ENCODE results near the gene KLHL29. TPM values are rescaled to one million over a fixed set of nuclear protein-coding genes. Genes with fewer than 3 reads are reported as not detected.

The KLHL29 gene
- total RNA-seq, 5 donors from 2014 or later (not counting 1 experiment from before 2014, with no cell fraction given), result 1.8 to 6.6 (median 2.5) TPM

- Histone ChIP-seq H3K9me3 (no peaks in the 10 kb centered on the region), H3K36me3 (ENCODE audit: control insufficient read depth in 2 of 2, extremely low read depth in 1 of 2, insufficient read depth in 1 of 2, low read length in 1 of 2) (no peaks in the 10 kb centered on the region), H3K27me3 (replicated peaks in 1 of 2; ENCODE audit: control insufficient read depth in 2 of 2, extremely low read depth in 1 of 2, insufficient read depth in 2 of 2, low read length in 1 of 2) (peaks cover 0 to 27% of the 10 kb centered on the region in 2 experiments), H3K4me3 (ENCODE audit: control insufficient read depth in 1 of 2, extremely low read depth in 1 of 2, low read length in 1 of 2) (no peak overlapping the region), H3K4me1 (ENCODE audit: control insufficient read depth in 1 of 2, extremely low read depth in 1 of 2, insufficient read depth in 2 of 2, low read length in 2 of 2) (peaks cover 0 to 7% of the 10 kb centered on the region in 2 experiments), H3K27ac (ENCODE audit: low read length) (no peak overlapping the region)
- no peak for DNase-seq
- no peaks in the 10 kb centered on the region for H3K9me3 Mint-ChIP-seq
- ChIA-PET POLR2A (no interaction called here), CTCF (no interaction called here)
- no peak overlapping the region for H3K4me3 Mint-ChIP-seq
- no peak for ATAC-seq (replicated peaks in 1 of 4)
- H3K36me3 Mint-ChIP-seq, result peaks cover 6% of the 10 kb centered on the region
- H3K4me1 Mint-ChIP-seq, result peaks cover 2 to 7% (median 6%) of the 10 kb centered on the region in 3 donors
- H3K27ac Mint-ChIP-seq, result no peak overlapping the region
- 89% methylated on average over 7 of the region's 7 CpGs for WGBS (ENCODE audit: insufficient coverage)
- H3K27me3 Mint-ChIP-seq, result peaks cover 7 to 10% of the 10 kb centered on the region in 2 donors
Measured at GRCh38 chr2:23657934-23658333, 273.0 kb downstream of the KLHL29 start.

GRCh38 chr2:23658466-23658942, 273.5 kb downstream of the KLHL29 start:
- 41% methylated on average over 14 of the region's 19 CpGs for WGBS (ENCODE audit: insufficient coverage)
- CTCF ChIA-PET, result no interaction called here
- POLR2A ChIA-PET, result no interaction called here
- Mint-ChIP-seq H3K27ac (no peak overlapping the region), H3K4me1 (peaks cover 2 to 7% (median 6%) of the 10 kb centered on the region in 3 donors), H3K4me3 (peak overlapping the region in 1 of 3 donors; percentile 30), H3K36me3 (peaks cover 2% of the 10 kb centered on the region), H3K9me3 (no peaks in the 10 kb centered on the region), H3K27me3 (peaks cover 7 to 10% of the 10 kb centered on the region in 2 donors)
- DNase-seq (peak in 4 of 35 experiments; percentile 1 to 12 (median 3)), ATAC-seq (replicated peaks in 1 of 4) (no peak)
- Histone ChIP-seq H3K9me3 (no peaks in the 10 kb centered on the region), H3K27ac (ENCODE audit: low read length) (no peak overlapping the region), H3K4me3 (ENCODE audit: control insufficient read depth in 1 of 2, extremely low read depth in 1 of 2, low read length in 1 of 2) (no peak overlapping the region), H3K27me3 (replicated peaks in 1 of 2; ENCODE audit: control insufficient read depth in 2 of 2, extremely low read depth in 1 of 2, insufficient read depth in 2 of 2, low read length in 1 of 2) (peaks cover 0 to 30% of the 10 kb centered on the region in 2 experiments), H3K36me3 (ENCODE audit: control insufficient read depth in 2 of 2, extremely low read depth in 1 of 2, insufficient read depth in 1 of 2, low read length in 1 of 2) (no peaks in the 10 kb centered on the region), H3K4me1 (ENCODE audit: control insufficient read depth in 1 of 2, extremely low read depth in 1 of 2, insufficient read depth in 2 of 2, low read length in 2 of 2) (peaks cover 0 to 9% of the 10 kb centered on the region in 2 experiments)

GRCh38 chr2:23659328-23659727, 274.3 kb downstream of the KLHL29 start:
- WGBS (ENCODE audit: insufficient coverage), result 91% methylated on average over 7 of the region's 9 CpGs
- no peak for ATAC-seq (replicated peaks in 1 of 4)

GRCh38 chr2:23659773-23660172, 274.8 kb downstream of the KLHL29 start:
- Mint-ChIP-seq H3K27me3 (peaks cover 7 to 16% of the 10 kb centered on the region in 2 donors), H3K4me1 (peaks cover 2 to 7% (median 6%) of the 10 kb centered on the region in 3 donors), H3K36me3 (peaks cover 2% of the 10 kb centered on the region), H3K4me3 (no peak overlapping the region), H3K9me3 (no peaks in the 10 kb centered on the region), H3K27ac (no peak overlapping the region)
- DNase-seq, result no peak
- WGBS (ENCODE audit: insufficient coverage), result 69% methylated on average over 2 of the region's 2 CpGs
- POLR2A ChIA-PET, result no interaction called here
- Histone ChIP-seq H3K27ac (ENCODE audit: low read length) (no peak overlapping the region), H3K4me3 (ENCODE audit: control insufficient read depth in 1 of 2, extremely low read depth in 1 of 2, low read length in 1 of 2) (no peak overlapping the region), H3K36me3 (ENCODE audit: control insufficient read depth in 2 of 2, extremely low read depth in 1 of 2, insufficient read depth in 1 of 2, low read length in 1 of 2) (no peaks in the 10 kb centered on the region), H3K9me3 (no peaks in the 10 kb centered on the region), H3K27me3 (replicated peaks in 1 of 2; ENCODE audit: control insufficient read depth in 2 of 2, extremely low read depth in 1 of 2, insufficient read depth in 2 of 2, low read length in 1 of 2) (peaks cover 3 to 36% of the 10 kb centered on the region in 2 experiments), H3K4me1 (ENCODE audit: control insufficient read depth in 1 of 2, extremely low read depth in 1 of 2, insufficient read depth in 2 of 2, low read length in 2 of 2) (peaks cover 0 to 9% of the 10 kb centered on the region in 2 experiments)
- ATAC-seq (replicated peaks in 1 of 4), result no peak
- CTCF ChIA-PET, result no interaction called here

More at GRCh38 chr2:23659328-23659727, 274.3 kb downstream of the KLHL29 start:
- Histone ChIP-seq H3K4me3 (ENCODE audit: control insufficient read depth in 1 of 2, extremely low read depth in 1 of 2, low read length in 1 of 2) (no peak overlapping the region), H3K4me1 (ENCODE audit: control insufficient read depth in 1 of 2, extremely low read depth in 1 of 2, insufficient read depth in 2 of 2, low read length in 2 of 2) (peaks cover 0 to 9% of the 10 kb centered on the region in 2 experiments), H3K27me3 (replicated peaks in 1 of 2; ENCODE audit: control insufficient read depth in 2 of 2, extremely low read depth in 1 of 2, insufficient read depth in 2 of 2, low read length in 1 of 2) (peaks cover 3 to 31% of the 10 kb centered on the region in 2 experiments), H3K27ac (ENCODE audit: low read length) (no peak overlapping the region), H3K36me3 (ENCODE audit: control insufficient read depth in 2 of 2, extremely low read depth in 1 of 2, insufficient read depth in 1 of 2, low read length in 1 of 2) (no peaks in the 10 kb centered on the region), H3K9me3 (no peaks in the 10 kb centered on the region)
- ChIA-PET POLR2A (no interaction called here), CTCF (no interaction called here)
- no peaks in the 10 kb centered on the region for H3K9me3 Mint-ChIP-seq
- peaks cover 7 to 14% of the 10 kb centered on the region in 2 donors for H3K27me3 Mint-ChIP-seq
- DNase-seq, result no peak
- peaks cover 2% of the 10 kb centered on the region for H3K36me3 Mint-ChIP-seq
- no peak overlapping the region for H3K27ac Mint-ChIP-seq
- H3K4me1 Mint-ChIP-seq, result peaks cover 2 to 7% (median 6%) of the 10 kb centered on the region in 3 donors
- H3K4me3 Mint-ChIP-seq, result no peak overlapping the region

GRCh38 chr2:23660237-23660636, 275.3 kb downstream of the KLHL29 start:
- Histone ChIP-seq H3K4me1 (ENCODE audit: control insufficient read depth in 1 of 2, extremely low read depth in 1 of 2, insufficient read depth in 2 of 2, low read length in 2 of 2) (peaks cover 0 to 9% of the 10 kb centered on the region in 2 experiments), H3K9me3 (no peaks in the 10 kb centered on the region), H3K36me3 (ENCODE audit: control insufficient read depth in 2 of 2, extremely low read depth in 1 of 2, insufficient read depth in 1 of 2, low read length in 1 of 2) (no peaks in the 10 kb centered on the region), H3K4me3 (ENCODE audit: control insufficient read depth in 1 of 2, extremely low read depth in 1 of 2, low read length in 1 of 2) (no peak overlapping the region), H3K27me3 (replicated peaks in 1 of 2; ENCODE audit: control insufficient read depth in 2 of 2, extremely low read depth in 1 of 2, insufficient read depth in 2 of 2, low read length in 1 of 2) (peaks cover 3 to 36% of the 10 kb centered on the region in 2 experiments), H3K27ac (ENCODE audit: low read length) (no peak overlapping the region)
- peaks cover 7 to 18% of the 10 kb centered on the region in 2 donors for H3K27me3 Mint-ChIP-seq
- peaks cover 2% of the 10 kb centered on the region for H3K36me3 Mint-ChIP-seq
- 72% methylated on average over 2 of the region's 2 CpGs for WGBS (ENCODE audit: insufficient coverage)
- CTCF ChIA-PET, result no interaction called here
- ATAC-seq (replicated peaks in 1 of 4) (no peak), DNase-seq (no peak)
- no peak overlapping the region for H3K27ac Mint-ChIP-seq
- H3K4me1 Mint-ChIP-seq, result peaks cover 2 to 7% (median 6%) of the 10 kb centered on the region in 3 donors
- POLR2A ChIA-PET, result no interaction called here
- H3K4me3 Mint-ChIP-seq, result no peak overlapping the region
- no peaks in the 10 kb centered on the region for H3K9me3 Mint-ChIP-seq

- no peak overlapping the region for H3K27ac Mint-ChIP-seq
- DNase-seq (no peak), ATAC-seq (replicated peaks in 1 of 4) (no peak)
- peaks cover 3 to 31% of the 10 kb centered on the region in 2 experiments for H3K27me3 ChIP-seq (replicated peaks in 1 of 2; ENCODE audit: control insufficient read depth in 2 of 2, extremely low read depth in 1 of 2, insufficient read depth in 2 of 2, low read length in 1 of 2)
- peaks cover 2% of the 10 kb centered on the region for H3K36me3 Mint-ChIP-seq
- H3K36me3 ChIP-seq (ENCODE audit: control insufficient read depth in 2 of 2, extremely low read depth in 1 of 2, insufficient read depth in 1 of 2, low read length in 1 of 2), result no peaks in the 10 kb centered on the region
- H3K4me1 Mint-ChIP-seq, result peaks cover 2 to 7% (median 6%) of the 10 kb centered on the region in 3 donors
- POLR2A ChIA-PET, result interaction anchor here in 1 of 2 donors (0.7 kb wide), 1 partner anchor 404 kb away, joined by 5 read pairs; no protein-coding TSS in a partner anchor
- H3K27ac ChIP-seq (ENCODE audit: low read length), result no peak overlapping the region
- CTCF ChIA-PET, result interaction anchor here in 1 of 2 donors (0.6 kb wide), 1 partner anchor 40 kb away, joined by 4 read pairs; no protein-coding TSS in a partner anchor
- H3K4me3 ChIP-seq (ENCODE audit: control insufficient read depth in 1 of 2, extremely low read depth in 1 of 2, low read length in 1 of 2), result no peak overlapping the region
- WGBS (ENCODE audit: insufficient coverage), result 39% methylated on average over 9 of the region's 11 CpGs
- H3K4me3 Mint-ChIP-seq, result no peak overlapping the region
- H3K9me3 Mint-ChIP-seq, result no peaks in the 10 kb centered on the region
- peaks cover 0 to 9% of the 10 kb centered on the region in 2 experiments for H3K4me1 ChIP-seq (ENCODE audit: control insufficient read depth in 1 of 2, extremely low read depth in 1 of 2, insufficient read depth in 2 of 2, low read length in 2 of 2)
- peaks cover 7 to 18% of the 10 kb centered on the region in 2 donors for H3K27me3 Mint-ChIP-seq
- no peaks in the 10 kb centered on the region for H3K9me3 ChIP-seq
Measured at GRCh38 chr2:23661276-23662050, 276.5 kb downstream of the KLHL29 start.
